HG03521 (cell line): ENCODE results near the gene TTC39C.
A peak's percentile ranks its signal among the peaks of the same experiment; 100 is the strongest.

Experiments
- ATAC-seq: cut with Tn5 transposase; IDR thresholded peaks from one replicate; pipeline ENCODE4 v1.9.1; 2021; ENCODE audit warnings: mild to moderate bottlenecking, moderate library complexity; ENCODE audit not compliant: unreplicated experiment

TTC39C gene

DNA sequence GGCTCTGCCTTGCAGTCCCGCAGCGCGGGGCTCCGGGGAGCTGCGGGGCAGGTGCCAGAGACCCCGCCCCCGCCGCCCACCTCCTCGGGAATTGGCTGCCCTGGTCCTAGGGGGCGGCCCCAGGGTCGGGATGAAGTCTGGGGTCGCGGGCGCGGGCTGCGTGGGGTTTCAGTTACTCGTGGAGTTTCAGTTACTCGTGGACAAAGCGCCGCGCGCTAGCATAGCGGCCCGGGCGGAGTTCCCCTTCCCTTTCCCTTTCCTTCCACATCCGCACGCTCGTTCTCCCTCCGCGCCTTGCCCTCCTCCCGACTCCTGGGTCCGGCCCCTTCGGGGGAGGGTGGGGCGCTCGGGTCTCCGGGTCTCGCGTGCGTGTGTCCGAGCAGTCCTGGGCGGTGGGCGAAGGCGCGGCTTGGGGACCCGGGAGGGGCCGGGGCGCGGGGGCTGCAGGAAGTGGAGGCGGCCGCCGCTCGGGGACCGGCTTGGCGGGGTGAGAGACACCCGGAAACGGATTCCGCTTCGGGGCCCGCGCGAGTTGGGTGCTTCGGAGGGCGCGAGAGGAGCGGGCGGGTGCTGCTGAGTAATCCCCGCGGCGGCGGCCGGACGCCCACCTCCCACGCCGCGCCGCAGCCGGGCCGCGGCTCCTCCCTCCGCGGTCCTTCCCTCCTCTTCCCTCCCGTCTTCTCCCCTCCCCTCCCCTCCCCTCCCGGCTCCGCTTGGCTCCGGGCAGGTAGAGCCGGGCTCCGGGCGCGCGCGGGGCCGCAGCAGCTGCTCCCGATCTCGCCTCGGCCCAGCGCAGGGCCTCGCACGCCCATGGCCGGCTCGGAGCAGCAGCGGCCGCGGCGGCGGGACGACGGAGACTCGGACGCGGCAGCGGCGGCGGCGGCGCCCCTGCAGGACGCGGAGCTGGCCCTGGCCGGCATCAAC lies at the start of gene TTC39C:
TTC39C (plus strand) TSS at position 693 of the 924 bp plus-strand sequence; CDS start at position 811, 118 bp downstream.
- peak; percentile 41 for ATAC-seq

DNA sequence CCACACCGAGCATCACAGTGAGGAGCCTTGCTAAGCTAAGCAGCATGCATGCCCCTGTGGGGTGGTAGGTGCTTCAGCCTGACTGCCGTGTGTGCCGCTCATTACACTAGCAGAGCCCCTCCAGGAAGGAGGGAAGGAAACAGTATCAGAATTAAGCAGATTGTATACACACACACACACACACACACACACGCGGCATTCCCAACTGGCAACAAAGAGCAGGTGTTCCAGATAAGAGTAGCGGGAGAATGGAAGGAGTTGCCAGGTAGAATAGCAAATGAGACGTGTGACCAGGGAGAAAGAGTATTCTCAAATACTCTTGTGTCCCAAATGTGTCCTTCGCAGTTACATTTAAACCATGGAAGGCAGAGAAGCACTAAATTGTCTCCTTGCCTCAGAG lies 47.6 kb upstream of the TTC39C start:
- no peak for ATAC-seq

DNA sequence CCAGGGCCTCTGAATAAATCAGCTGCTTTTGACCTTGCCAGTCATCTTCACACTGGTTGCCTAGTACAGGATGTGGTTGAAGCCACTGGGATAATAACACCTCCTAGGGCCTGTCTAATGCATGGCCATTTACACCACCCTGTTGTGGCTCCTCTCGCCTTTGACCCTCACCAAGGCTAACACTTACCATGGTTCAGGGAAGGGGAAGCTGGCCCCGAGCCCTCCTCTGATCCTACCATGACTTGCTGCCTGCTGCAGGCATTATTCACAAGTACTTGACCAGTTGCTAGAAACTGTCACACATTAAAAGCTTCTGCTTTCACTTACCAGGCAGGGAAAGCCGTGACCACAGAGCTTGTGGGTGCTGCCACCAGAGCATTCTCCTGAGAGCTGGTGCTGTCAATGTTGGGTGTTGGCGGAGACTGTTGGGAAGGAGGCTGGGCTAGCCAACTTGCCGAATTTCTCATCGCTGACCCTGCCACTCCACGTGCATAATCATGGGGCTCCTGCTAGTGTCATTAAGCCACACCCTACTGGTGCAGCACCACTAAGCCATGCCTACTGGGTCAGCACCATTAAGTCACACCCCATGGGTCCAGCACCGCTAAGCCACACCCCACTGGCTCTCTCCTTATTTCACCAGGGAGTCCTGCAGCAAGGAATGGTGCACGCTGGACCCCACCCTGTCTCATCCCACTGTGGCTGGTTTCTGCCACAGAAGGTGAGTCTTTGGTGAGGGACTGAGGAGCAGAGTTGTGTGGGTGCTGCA lies 47.0 kb upstream of the TTC39C start:
- ATAC-seq = no peak

DNA sequence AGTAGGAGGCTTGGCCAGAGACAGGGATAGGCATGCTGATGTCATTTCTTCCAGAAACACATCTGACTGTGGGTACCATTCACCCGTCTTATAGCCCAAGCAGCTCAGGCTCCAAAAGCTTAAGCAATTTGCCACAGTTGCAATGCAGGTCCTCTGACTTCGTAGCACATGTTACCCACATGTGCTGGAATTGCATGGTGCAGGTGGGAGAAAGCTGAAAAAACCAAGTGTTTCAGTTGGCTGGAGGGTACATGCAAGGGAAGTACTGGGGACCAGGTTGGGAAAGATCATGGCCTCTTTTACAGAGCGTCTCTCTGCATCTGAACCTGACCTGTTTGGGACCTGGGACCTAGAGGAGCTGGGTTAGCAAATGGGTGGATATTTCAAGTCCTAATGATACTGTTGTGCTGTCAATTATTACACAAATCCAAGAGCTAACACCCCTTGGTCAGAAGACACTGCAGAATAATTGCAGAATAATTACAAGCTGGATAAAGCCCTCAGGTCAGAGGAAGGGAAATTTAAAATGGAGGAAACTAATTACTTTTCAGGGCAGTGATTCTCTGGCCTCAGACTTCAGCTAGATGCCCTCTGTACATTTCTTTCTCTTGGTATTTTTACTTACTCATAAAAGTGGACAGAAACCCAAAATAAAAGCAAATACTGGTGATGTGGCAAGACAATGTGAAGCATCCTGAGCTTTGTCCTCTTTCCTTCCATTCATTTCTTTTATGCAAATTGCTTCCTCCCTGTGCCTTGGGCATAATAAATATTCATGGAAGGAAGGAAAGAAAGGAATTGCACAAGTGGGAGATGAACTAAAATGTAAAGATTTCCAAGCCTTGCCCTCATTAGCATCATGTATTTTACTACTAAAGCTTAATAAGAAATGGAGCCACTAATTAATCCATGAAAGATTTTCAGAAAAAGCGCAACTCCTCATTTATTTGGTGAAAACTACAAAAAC lies 45.6 kb upstream of the TTC39C start:
- ATAC-seq = no peak

DNA sequence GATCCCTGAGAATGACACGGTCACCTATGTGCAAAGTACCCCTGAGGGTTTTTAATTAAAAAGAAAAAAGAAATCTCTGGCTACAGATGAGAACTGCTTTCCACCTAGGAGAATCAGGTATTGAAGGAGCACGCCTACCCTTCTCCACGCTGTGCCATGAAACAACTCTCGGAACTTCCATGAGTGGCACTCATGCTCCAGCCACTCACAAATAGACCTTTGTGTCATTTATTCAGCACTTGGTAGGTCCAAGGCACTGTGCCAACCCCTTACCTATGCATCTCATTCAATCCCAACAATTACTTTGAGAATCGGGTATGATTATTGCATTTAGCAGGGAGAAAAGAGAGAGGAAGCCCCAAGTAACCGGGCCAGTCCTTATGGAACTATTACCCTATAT lies 44.9 kb upstream of the TTC39C start:
- no peak for ATAC-seq

DNA sequence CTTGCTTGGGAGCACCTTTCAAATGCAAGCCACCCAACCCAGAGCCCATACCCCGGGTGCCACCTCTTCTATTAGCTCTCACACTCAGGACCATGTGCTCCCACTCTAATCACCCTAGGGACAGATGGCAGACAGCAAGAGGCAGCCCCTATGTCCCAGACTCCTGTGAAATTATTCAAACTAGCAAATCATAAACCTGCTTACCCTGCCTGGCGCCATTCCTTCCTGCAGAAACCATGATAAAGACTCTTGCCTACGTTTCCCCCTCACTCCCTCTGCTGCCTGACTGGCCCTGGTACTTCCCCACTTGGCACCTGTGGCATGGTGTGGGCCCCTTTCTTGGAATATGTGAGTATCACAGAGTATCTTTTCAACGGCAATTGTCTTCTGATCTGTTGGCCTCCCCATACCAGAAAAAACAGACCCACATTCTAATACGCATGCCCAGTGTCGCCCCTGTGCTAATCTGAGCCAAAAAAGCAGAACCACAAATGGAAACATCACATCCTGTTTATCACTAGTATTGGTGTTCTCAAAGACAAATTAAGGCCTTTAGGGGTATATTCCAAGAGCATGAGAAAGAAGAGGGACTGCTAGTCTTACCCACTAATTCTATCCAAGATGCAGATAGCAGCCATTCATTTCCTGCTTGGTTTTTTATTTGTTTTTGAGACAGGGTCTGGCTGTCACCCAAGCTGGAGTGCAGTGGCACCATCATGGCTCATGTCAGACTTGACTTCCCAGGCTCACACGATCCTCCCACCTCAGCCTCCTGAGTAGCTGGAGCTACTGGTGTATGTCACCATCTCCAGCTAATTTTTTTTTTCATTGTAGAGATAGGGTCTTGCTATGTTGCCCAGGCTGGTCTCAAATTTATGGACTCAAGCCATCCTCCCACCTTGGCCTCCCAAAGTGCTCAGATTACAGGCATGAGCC lies 44.1 kb upstream of the TTC39C start:
- ATAC-seq = no peak

DNA sequence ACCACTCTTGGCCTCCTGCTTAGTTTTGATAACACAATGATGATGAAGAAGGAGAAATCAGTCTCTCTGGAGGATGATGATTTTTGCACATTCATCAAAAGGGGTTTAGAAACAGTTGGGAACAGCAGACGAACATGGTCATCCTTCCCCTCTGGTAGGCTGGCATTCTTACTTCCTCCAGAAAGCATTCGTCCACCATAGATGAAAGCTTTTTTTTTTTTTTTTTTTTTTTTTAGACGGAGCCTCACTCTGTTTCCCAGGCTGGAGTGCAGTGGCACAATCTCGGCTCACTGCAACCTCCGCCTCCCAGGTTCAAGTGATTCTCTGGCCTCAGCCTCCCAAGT lies 43.5 kb upstream of the TTC39C start:
- ATAC-seq = no peak

DNA sequence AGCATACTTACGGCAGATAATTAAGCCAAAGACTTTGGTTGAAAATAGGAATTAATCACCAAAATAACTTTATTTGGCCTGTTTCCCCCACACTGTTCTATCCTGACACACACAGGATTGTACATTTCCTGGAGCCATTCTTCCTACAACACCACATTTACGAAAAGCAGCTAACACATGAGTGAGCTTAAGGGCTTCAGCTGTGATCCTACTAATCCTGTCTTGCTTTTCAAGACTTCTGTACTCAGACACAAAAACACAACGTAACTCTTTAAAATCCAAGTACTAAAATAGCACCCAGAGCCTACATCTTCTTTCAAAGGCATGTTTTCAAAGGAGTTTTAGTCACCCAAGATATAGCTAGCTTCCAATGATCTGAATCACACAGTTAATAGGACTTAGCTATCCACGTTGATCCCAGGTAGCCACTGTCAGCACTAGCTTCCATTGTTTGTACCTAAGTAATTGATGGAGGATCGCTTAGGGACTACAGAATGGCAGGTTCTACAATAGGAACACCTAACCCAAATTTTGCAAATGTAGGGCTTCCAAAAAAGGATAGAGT lies 42.8 kb upstream of the TTC39C start:
- ATAC-seq = no peak

DNA sequence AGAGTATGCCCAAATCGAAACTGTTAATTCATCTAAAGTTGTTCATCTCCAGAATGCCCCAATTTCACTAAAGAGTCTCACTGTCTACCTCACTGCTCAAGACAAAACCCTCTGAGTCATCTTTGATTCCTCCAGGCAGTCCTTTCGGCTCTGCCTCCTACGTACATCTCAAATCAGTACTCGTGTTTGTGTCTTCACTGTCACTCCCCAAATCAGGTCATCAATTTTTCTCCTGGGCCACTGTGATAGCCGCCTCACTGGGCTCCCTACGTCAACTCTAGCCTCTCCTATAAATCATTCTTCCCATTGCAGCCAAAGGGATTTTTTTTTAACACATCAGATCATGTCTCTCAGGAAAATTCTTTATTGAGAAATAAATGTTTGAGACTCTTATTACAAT lies 42.1 kb upstream of the TTC39C start:
- ATAC-seq = peak; percentile 72

DNA sequence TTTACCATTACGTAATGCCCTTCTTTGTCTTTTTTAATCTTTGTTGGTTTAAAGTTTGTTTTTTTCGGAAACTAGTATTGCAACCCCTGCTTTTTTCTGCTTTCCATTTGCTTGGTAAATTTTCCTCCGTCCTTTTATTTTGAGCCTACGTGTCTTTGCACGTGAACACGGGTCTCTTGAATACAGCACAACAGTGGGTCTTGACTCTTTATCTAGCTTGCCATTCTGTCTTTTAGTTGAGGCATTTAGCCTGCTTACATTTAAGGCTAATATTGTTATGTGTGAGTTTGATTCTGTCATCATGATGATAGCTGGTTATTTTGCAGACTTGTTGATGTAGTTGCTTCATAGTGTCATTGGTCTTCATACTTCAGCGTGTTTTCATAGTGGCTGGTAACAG lies 37.5 kb upstream of the TTC39C start:
- no peak for ATAC-seq

DNA sequence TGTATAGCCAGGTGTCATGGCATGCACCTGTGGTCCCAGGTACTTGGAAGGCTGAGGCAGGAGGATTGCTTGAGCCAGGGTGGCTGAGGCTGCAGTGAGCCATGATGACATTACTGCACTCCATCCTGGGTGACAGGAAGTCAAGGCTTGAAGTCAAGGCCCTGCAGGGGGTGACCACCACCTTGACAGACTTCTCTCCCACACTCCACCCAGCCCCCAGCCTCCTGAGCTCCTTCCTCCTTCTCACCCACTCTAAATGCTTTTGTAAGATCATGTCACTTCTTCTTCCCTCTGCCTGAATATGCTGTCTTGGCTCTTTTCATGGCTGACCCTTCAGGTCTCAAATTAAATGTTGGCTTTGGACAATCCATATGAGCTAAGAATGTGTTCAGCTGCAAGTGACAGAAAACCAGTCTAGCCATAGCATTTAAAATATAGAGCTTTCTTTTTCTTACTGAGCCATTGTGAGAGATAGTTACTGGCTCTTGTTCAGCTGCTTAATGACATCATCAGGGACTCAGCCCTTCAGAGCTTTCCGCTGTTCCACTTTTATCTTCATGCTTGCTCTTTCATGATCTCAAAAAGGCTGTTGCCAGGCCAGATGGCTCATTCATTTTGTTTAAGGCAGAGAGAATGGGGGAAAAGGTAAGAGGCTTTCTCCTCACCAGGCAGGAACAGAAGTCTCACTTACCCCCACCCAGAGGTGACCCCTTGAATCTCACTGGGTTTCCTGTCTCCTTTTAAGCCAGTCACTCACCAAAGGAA lies 36.7 kb upstream of the TTC39C start:
- ATAC-seq = no peak

DNA sequence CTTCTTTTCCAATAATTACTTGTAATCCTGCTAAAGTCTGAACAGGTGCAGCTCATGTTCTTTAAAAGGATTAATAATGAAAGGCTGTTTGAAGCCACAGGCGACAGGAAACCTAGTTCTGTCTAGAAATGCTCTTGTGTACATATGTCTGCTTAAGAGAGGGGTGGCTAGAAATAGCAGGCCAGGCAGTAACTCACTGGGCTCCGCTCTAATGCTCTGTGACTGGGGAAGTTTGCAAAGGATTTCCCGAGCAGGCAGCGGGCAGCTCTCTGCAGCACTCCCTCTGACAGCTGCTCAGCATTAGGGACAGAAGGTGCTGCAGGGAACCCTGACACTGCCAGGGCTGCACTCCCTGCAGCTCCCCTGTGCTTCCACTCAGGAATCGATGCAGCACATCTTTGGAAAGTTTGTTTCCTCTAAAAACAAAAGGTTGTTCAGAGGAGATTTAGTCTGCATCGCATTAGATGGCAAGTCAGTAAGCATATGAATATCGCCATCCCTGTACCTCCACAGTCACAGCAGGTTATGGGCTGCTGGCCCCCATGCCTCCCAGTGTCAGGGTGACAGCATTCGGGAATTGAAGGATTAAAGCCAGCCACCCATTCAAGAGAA lies 33.1 kb upstream of the TTC39C start:
- ATAC-seq = no peak

DNA sequence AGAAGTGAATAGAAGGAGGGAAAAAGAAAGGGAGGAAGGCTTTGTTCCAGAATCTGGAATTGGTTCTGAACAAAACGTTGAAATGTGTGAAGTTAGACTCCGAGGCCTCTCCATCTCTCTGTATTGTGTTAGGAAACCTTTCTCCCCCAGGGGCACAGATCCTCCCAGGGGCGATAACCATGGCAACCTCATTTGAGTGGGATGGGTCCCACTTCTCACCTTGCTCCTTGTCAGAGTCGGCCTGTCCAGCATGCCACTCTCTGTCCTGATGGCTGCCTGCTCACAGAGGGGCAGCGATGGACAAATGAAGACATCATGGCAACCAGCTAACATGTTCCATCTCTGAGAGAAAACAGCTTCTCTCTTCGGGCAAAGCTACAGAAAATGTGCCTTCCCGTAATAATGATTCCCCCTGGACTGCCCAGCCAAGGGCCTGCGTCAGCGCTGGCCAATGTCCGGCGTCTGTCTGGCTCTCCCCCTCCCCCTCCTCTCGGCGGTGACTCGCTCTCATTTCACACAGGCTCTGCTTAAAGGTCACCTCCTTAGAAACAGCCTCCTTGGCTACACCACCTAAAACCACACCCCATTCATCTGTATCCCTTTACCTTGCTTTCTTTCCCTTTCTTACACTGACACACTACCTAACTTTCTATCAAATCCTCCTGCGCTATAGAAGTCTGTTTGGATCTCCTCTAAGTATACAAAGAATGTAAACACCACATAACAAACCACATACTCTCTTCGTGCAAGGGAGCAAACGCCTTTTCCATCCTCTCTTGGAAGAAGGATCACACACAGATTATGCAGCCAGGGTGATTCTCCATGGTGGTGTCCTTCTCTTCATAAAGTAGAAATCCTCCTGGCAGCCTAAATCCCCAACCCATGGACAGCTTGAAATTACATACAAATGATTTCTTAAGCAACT lies 32.1 kb upstream of the TTC39C start:
- no peak for ATAC-seq

DNA sequence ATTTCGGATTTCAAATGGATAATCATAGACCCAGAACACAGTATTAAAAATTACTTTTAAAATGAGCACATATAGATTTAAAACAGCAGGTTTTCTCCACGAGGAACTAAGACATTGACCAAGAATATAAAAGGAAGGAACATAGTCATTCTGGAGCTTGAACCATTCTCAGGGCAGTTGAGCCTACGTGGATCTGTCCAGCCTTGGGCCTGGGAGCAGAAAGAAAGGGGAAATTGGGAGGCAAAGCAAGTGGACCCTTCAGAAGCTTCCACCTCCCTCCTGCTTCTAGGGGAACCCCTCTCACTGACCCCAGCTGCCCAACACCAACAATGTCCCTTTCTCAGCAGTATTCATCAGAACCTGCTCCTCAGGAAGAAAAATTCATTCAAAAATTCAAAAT lies 31.4 kb upstream of the TTC39C start:
- no peak for ATAC-seq

DNA sequence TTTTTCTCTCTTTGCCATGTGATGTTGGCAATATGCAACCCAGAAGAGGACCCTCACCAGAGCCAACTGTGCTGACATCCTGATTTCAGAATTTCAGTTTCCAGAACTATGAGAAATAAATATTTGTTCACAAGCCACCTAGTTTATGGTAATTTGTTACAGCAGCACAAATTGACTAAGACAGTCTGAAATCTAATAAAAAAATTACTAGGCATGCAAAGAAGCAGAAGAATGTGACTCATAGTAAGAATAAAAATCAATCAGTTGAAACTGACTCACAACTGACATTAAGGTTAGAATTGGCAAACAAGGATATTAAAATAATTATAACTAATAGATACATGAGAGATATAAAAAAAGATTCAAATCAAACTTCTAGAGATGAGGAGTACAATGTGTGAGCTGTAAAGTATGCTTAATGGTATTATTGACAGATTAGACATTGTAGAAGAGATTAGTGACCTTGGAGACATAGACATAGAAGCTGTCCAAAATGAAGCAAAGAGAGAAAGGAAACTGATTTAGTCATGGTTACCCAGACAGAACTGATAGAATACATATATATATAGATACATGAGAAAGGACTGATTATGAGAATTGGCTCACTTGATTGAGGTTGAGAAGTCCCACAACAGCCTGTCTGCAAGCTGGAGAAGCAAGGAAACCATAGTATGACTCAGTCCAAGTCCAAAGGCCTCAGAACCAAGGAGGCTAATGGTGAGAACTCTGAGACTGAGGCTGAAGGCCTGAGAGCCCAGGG lies 27.8 kb upstream of the TTC39C start:
- peak; percentile 46 for ATAC-seq
